IPS-18a (cell line): ENCODE data around the gene ABLIM2.

Source experiments
- H3K27ac ChIP-seq: one replicate; pipeline ENCODE4 v1.5.1; 2013; ENCODE audit warnings: low read length
- H3K27me3 ChIP-seq: one replicate; pipeline ENCODE4 v1.6.1; 2013; ENCODE audit warnings: mild to moderate bottlenecking, low read length; ENCODE audit not compliant: control insufficient read depth, insufficient read depth
- H3K36me3 ChIP-seq: one replicate; pipeline ENCODE4 v1.6.1; 2013; ENCODE audit warnings: low read depth, low read length; ENCODE audit not compliant: control insufficient read depth
- H3K4me1 ChIP-seq: one replicate; pipeline ENCODE4 v1.6.1; 2013; ENCODE audit warnings: low read depth, low read length; ENCODE audit not compliant: control insufficient read depth
- H3K4me3 ChIP-seq: one replicate; pipeline ENCODE4 v1.5.1; 2013; ENCODE audit warnings: low read length
- H3K9ac ChIP-seq: one replicate; pipeline ENCODE4 v1.6.1; 2013; ENCODE audit warnings: mild to moderate bottlenecking, low read length, moderate library complexity
- H3K9me3 ChIP-seq: one replicate; pipeline ENCODE4 v1.6.1; 2013; ENCODE audit warnings: low read depth, low read length; ENCODE audit not compliant: control insufficient read depth

ABLIM2 gene

GRCh38 chr4:8151165-8151650 lies 7.4 kb downstream of the ABLIM2 start:
- Histone ChIP-seq H3K4me1 (peaks cover 9% of the 10 kb centered on the region), H3K9ac (no peak overlapping the region), H3K9me3 (no peaks in the 10 kb centered on the region), H3K4me3 (no peak overlapping the region), H3K36me3 (no peaks in the 10 kb centered on the region), H3K27me3 (no peaks in the 10 kb centered on the region), H3K27ac (no peak overlapping the region)

- Histone ChIP-seq H3K36me3 (no peaks in the 10 kb centered on the region), H3K9me3 (no peaks in the 10 kb centered on the region), H3K4me1 (peaks cover 9% of the 10 kb centered on the region), H3K27me3 (no peaks in the 10 kb centered on the region), H3K27ac (no peak overlapping the region), H3K9ac (no peak overlapping the region), H3K4me3 (no peak overlapping the region)
These were observed 8.2 kb downstream of the ABLIM2 start for GRCh38 chr4:8150152-8151090.

- Histone ChIP-seq H3K9me3 (no peaks in the 10 kb centered on the region), H3K27me3 (no peaks in the 10 kb centered on the region), H3K27ac (no peak overlapping the region), H3K9ac (no peak overlapping the region), H3K36me3 (no peaks in the 10 kb centered on the region), H3K4me3 (no peak overlapping the region), H3K4me1 (peaks cover 9% of the 10 kb centered on the region)
These were observed 8.9 kb downstream of the ABLIM2 start for GRCh38 chr4:8149664-8150063.

GRCh38 chr4:8148785-8149435 lies 9.7 kb downstream of the ABLIM2 start:
- no peaks in the 10 kb centered on the region for H3K9me3 ChIP-seq
- H3K36me3 ChIP-seq, result no peaks in the 10 kb centered on the region
- H3K4me1 ChIP-seq, result peaks cover 12% of the 10 kb centered on the region
- H3K9ac ChIP-seq, result no peak overlapping the region
- H3K27ac ChIP-seq, result no peak overlapping the region
- no peak overlapping the region for H3K4me3 ChIP-seq
- no peaks in the 10 kb centered on the region for H3K27me3 ChIP-seq

GRCh38 chr4:8148159-8148558 lies 10.5 kb downstream of the ABLIM2 start:
- Histone ChIP-seq H3K36me3 (no peaks in the 10 kb centered on the region), H3K4me1 (peaks cover 15% of the 10 kb centered on the region), H3K4me3 (no peak overlapping the region), H3K9me3 (no peaks in the 10 kb centered on the region), H3K27me3 (no peaks in the 10 kb centered on the region), H3K9ac (no peak overlapping the region), H3K27ac (no peak overlapping the region)

- Histone ChIP-seq H3K27ac (no peak overlapping the region), H3K36me3 (no peaks in the 10 kb centered on the region), H3K4me1 (peaks cover 15% of the 10 kb centered on the region), H3K9ac (no peak overlapping the region), H3K27me3 (no peaks in the 10 kb centered on the region), H3K4me3 (no peak overlapping the region), H3K9me3 (no peaks in the 10 kb centered on the region)
These were observed 11.2 kb downstream of the ABLIM2 start for GRCh38 chr4:8147231-8147970.

- H3K9ac ChIP-seq, result no peak overlapping the region
- no peaks in the 10 kb centered on the region for H3K36me3 ChIP-seq
- H3K9me3 ChIP-seq, result no peaks in the 10 kb centered on the region
- no peak overlapping the region for H3K4me3 ChIP-seq
- H3K27me3 ChIP-seq, result no peaks in the 10 kb centered on the region
- peaks cover 15% of the 10 kb centered on the region for H3K4me1 ChIP-seq
- no peak overlapping the region for H3K27ac ChIP-seq
These were observed 12.5 kb downstream of the ABLIM2 start for GRCh38 chr4:8146157-8146556.

- no peaks in the 10 kb centered on the region for H3K27me3 ChIP-seq
- no peak overlapping the region for H3K27ac ChIP-seq
- no peak overlapping the region for H3K9ac ChIP-seq
- H3K4me1 ChIP-seq, result peaks cover 15% of the 10 kb centered on the region
- H3K4me3 ChIP-seq, result no peak overlapping the region
- no peaks in the 10 kb centered on the region for H3K36me3 ChIP-seq
- no peaks in the 10 kb centered on the region for H3K9me3 ChIP-seq
These were observed 14.3 kb downstream of the ABLIM2 start for GRCh38 chr4:8144359-8144758.

- Histone ChIP-seq H3K27me3 (no peaks in the 10 kb centered on the region), H3K4me1 (peaks cover 15% of the 10 kb centered on the region), H3K36me3 (no peaks in the 10 kb centered on the region), H3K4me3 (no peak overlapping the region), H3K9ac (no peak overlapping the region), H3K27ac (no peak overlapping the region), H3K9me3 (no peaks in the 10 kb centered on the region)
These were observed 15.0 kb downstream of the ABLIM2 start for GRCh38 chr4:8143392-8144140.

- Histone ChIP-seq H3K36me3 (no peaks in the 10 kb centered on the region), H3K4me3 (no peak overlapping the region), H3K4me1 (peaks cover 12% of the 10 kb centered on the region), H3K9me3 (no peaks in the 10 kb centered on the region), H3K9ac (no peak overlapping the region), H3K27me3 (no peaks in the 10 kb centered on the region), H3K27ac (no peak overlapping the region)
These were observed 16.1 kb downstream of the ABLIM2 start for GRCh38 chr4:8142556-8142955.

GRCh38 chr4:8141935-8142334 lies 16.7 kb downstream of the ABLIM2 start:
- Histone ChIP-seq H3K9me3 (no peaks in the 10 kb centered on the region), H3K36me3 (no peaks in the 10 kb centered on the region), H3K9ac (no peak overlapping the region), H3K27ac (no peak overlapping the region), H3K4me1 (peaks cover 8% of the 10 kb centered on the region), H3K4me3 (no peak overlapping the region), H3K27me3 (no peaks in the 10 kb centered on the region)
